Vein endothelial cell (primary cell): ENCODE results near the gene ABCC8. TPM values are rescaled to one million over a fixed set of nuclear protein-coding genes. Genes with fewer than 3 reads are reported as not detected.

Experiments
- total RNA-seq: library from RNA; depleted of rRNA; stranded (reverse); fragments of >200 nt; gene quantifications from 2 replicates; pipeline ENCODE4 v1.2.3, GENCODE V29; 2012

The ABCC8 gene
- total RNA-seq, result not detected in 2 replicates

GRCh38 chr11:17476317-17477083 lies at the start of gene ABCC8:
ABCC8 (minus strand) TSS chr11:17476845; CDS start chr11:17476776, 69 bp downstream.

GRCh38 chr11:17388609-17389210 lies 87.9 kb downstream of the ABCC8 start, which contains the start of gene KCNJ11:
KCNJ11 (minus strand) TSS chr11:17388659; CDS start chr11:17388091, 568 bp downstream.

GRCh38 chr11:17351510-17352176 lies 125.0 kb downstream of the ABCC8 start, which contains the start of gene NCR3LG1:
NCR3LG1 (plus strand) TSS chr11:17351800; CDS start chr11:17351970, 170 bp downstream.

Other genes with a start within 250 kb of the ABCC8 start
- gene NUCB2, start 200.1 kb downstream of the ABCC8 start, total RNA-seq, result 51.6 and 66.6 TPM in 2 replicates
- 8.5 and 12.3 TPM in 2 replicates for gene NCR3LG1, start 125.0 kb downstream of the ABCC8 start, total RNA-seq
- gene KCNJ11, start 88.2 kb downstream of the ABCC8 start, total RNA-seq, result 0.19 TPM in 1 of 2 replicates, not detected in the other
- not detected in 2 replicates for gene USH1C, start 67.6 kb upstream of the ABCC8 start, total RNA-seq
- gene OTOG, start 70.4 kb upstream of the ABCC8 start, total RNA-seq, result not detected in 2 replicates
- gene MYOD1, start 242.7 kb upstream of the ABCC8 start, total RNA-seq, result not detected in 2 replicates